Karpas-422 (cell line): ENCODE results near the gene PC. TPM values are rescaled to one million over a fixed set of nuclear protein-coding genes. Genes with fewer than 3 reads are reported as not detected.
A peak's percentile ranks its signal among the peaks of the same experiment; 100 is the strongest.
"Not testable (repeated sequence)": the region's sequence is repeated elsewhere in the genome, so short reads cannot be mapped to it uniquely, and the experiment has no call there.

Experiments
- DNase-seq: peaks from one replicate; pipeline ENCODE4 v3.0.0-alpha.2; 2015
- H2AFZ ChIP-seq: fragments of 200-600 bp; sonication (generic); 2 replicates; pipeline ENCODE4 v1.6.1; 2014; ENCODE audit warnings: antibody characterized with exemption, low read length, mixed read lengths
- H3K27ac ChIP-seq: fragments of 200-600 bp; sonication (generic); 2 replicates; pipeline ENCODE4 v1.5.1; 2014; ENCODE audit warnings: mild to moderate bottlenecking, low read length, moderate library complexity
- H3K27me3 ChIP-seq: fragments of 200-600 bp; sonication (generic); 2 replicates; pipeline ENCODE4 v1.6.1; 2014; ENCODE audit warnings: low read length, mixed read lengths
- H3K36me3 ChIP-seq: fragments of 200-600 bp; sonication (generic); 2 replicates; pipeline ENCODE4 v1.6.1; 2014; ENCODE audit warnings: low read length, mixed read lengths; ENCODE audit not compliant: insufficient read depth
- H3K4me1 ChIP-seq: fragments of 200-600 bp; sonication (generic); 2 replicates; pipeline ENCODE4 v1.6.1; 2014; ENCODE audit warnings: mild to moderate bottlenecking, low read length, mixed read lengths
- H3K4me2 ChIP-seq: fragments of 200-600 bp; sonication (generic); 2 replicates; pipeline ENCODE4 v1.6.1; 2014; ENCODE audit warnings: low read length, low read depth, mild to moderate bottlenecking; ENCODE audit not compliant: poor library complexity, severe bottlenecking
- H3K4me3 ChIP-seq: fragments of 200-600 bp; sonication (generic); 2 replicates; pipeline ENCODE4 v1.5.1; 2014; ENCODE audit warnings: mild to moderate bottlenecking, antibody characterized with exemption, low read length, mixed read lengths
- H3K79me2 ChIP-seq: fragments of 200-600 bp; sonication (generic); 2 replicates; pipeline ENCODE4 v1.6.1; 2014; ENCODE audit warnings: mild to moderate bottlenecking, low read length, mixed read lengths
- H3K9ac ChIP-seq: fragments of 200-600 bp; sonication (generic); 2 replicates; pipeline ENCODE4 v1.6.0; 2014; ENCODE audit warnings: low read length
- H3K9me2 ChIP-seq: fragments of 200-600 bp; sonication (generic), shearing (Covaris generic); replicated peaks from 2 replicates; pipeline ENCODE4 v1.6.0; 2014; ENCODE audit warnings: mild to moderate bottlenecking, low read length, moderate library complexity; ENCODE audit not compliant: insufficient read depth
- H3K9me3 ChIP-seq: fragments of 300-700, 200-600 bp; sonication (generic); 2 replicates; pipeline ENCODE4 v1.6.1; 2014; ENCODE audit warnings: low read length, mixed read lengths
- H4K20me1 ChIP-seq: fragments of 200-600 bp; sonication (generic); 2 replicates; pipeline ENCODE4 v1.6.1; 2014; ENCODE audit warnings: mild to moderate bottlenecking, antibody characterized with exemption, low read length, low read depth; ENCODE audit not compliant: insufficient read depth
- total RNA-seq: library from RNA; depleted of rRNA; stranded (reverse); fragments of >200 nt; shearing (Covaris generic); gene quantifications from 2 replicates; pipeline ENCODE4 v1.2.3, GENCODE V29; 2014; ENCODE audit warnings: low replicate concordance

PC gene
- total RNA-seq, 1 experiment from 2014 or later, result not detected

DNA sequence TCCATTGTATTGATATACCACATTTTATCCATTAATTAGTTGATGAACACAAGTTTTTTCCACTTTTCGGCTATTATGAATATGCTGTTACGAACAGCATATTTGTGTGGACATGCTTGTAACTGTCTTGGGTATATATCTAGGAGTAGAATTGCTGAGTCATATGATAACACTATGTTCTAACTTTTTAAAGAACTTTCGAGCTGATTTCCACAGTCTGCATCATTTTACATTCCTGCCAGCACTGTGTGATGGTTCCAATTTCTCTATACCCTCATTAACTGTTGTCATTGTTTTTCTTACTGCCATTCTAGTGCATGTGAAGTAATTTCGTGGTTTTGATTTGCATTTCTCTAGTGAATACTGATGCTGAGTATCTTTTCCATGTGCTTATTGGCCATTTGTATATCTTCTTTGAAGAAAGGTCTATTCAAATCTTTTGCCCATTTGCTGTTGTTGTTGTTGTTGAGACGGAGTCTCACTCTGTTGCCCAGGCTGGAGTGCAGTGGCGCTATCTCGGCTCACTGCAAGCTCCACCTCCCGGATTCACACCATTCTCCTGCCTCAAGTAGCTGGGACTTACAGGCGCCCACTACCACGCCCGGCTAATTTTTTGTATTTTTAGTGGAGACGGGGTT is 122.3 kb downstream of the PC start:
- H3K27me3 ChIP-seq, result no peaks in the 10 kb centered on the region
- no peak overlapping the region for H3K4me3 ChIP-seq
- H3K36me3 ChIP-seq, result 0 out of 2 replicates have a peak, but pooled peaks cover 7% of the 10 kb centered on the region
- peaks cover 31% of the 10 kb centered on the region for H3K4me1 ChIP-seq
- H3K9me3 ChIP-seq, result no peaks in the 10 kb centered on the region
- H3K79me2 ChIP-seq, result peaks cover 17% of the 10 kb centered on the region
- peak overlapping the region; percentile 53 for H3K27ac ChIP-seq
- H4K20me1 ChIP-seq, result no peaks in the 10 kb centered on the region
- H3K9me2 ChIP-seq, result no peaks in the 10 kb centered on the region
- no peak overlapping the region for H2AFZ ChIP-seq
- no peak overlapping the region for H3K9ac ChIP-seq
- H3K4me2 ChIP-seq, result no peak overlapping the region
- peak; percentile 51 for DNase-seq

- H3K4me2 ChIP-seq, result no peak overlapping the region
- no peak for DNase-seq
- 0 out of 2 replicates have a peak, but pooled peaks cover 7% of the 10 kb centered on the region for H3K36me3 ChIP-seq
- H3K4me1 ChIP-seq, result peaks cover 22% of the 10 kb centered on the region
- no peak overlapping the region for H2AFZ ChIP-seq
- no peak overlapping the region for H3K9ac ChIP-seq
- no peaks in the 10 kb centered on the region for H4K20me1 ChIP-seq
- H3K4me3 ChIP-seq, result no peak overlapping the region
- peak overlapping the region; percentile 53; the same call in 1 of the 2 replicates for H3K27ac ChIP-seq
- peaks cover 8% of the 10 kb centered on the region for H3K79me2 ChIP-seq
- no peaks in the 10 kb centered on the region for H3K27me3 ChIP-seq
- H3K9me3 ChIP-seq, result no peaks in the 10 kb centered on the region
- H3K9me2 ChIP-seq, result no peaks in the 10 kb centered on the region
Observed at GRCh38 chr11:66834943-66835342, 123.2 kb downstream of the PC start.

DNA sequence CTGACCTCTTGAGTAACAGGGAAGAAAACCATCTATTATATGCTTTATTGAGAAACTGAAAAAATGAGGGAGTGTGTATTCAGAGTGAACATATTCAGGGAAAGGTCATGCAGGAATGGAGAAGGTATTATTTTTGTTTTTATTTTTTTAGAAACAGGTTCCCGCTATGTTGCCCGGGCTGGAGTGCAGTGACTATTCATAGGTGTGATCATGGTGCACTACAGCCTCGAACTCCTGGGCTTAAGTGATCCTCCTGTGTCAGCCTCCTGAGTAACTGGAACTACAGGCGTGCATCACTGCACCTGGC is 123.7 kb downstream of the PC start:
- H3K4me2 ChIP-seq, result no peak overlapping the region
- no peaks in the 10 kb centered on the region for H3K9me2 ChIP-seq
- H4K20me1 ChIP-seq, result no peaks in the 10 kb centered on the region
- no peaks in the 10 kb centered on the region for H3K27me3 ChIP-seq
- no peak overlapping the region for H2AFZ ChIP-seq
- no peak overlapping the region for H3K4me3 ChIP-seq
- no peak overlapping the region for H3K9ac ChIP-seq
- no peaks in the 10 kb centered on the region for H3K9me3 ChIP-seq
- H3K79me2 ChIP-seq, result 0 out of 2 replicates have a peak, but pooled peaks cover 5% of the 10 kb centered on the region
- peak overlapping the region; percentile 23; the same call in 1 of the 2 replicates for H3K27ac ChIP-seq
- DNase-seq, result no peak
- H3K4me1 ChIP-seq, result peaks cover 17% of the 10 kb centered on the region
- 0 out of 2 replicates have a peak, but pooled peaks cover 7% of the 10 kb centered on the region for H3K36me3 ChIP-seq

- not testable (repeated sequence) for H3K27ac ChIP-seq, H3K4me3 ChIP-seq, H3K36me3 ChIP-seq, H3K4me1 ChIP-seq, H3K9ac ChIP-seq, H3K4me2 ChIP-seq, DNase-seq, H3K79me2 ChIP-seq, H3K9me3 ChIP-seq, H3K27me3 ChIP-seq, H3K9me2 ChIP-seq, H2AFZ ChIP-seq, H4K20me1 ChIP-seq
Observed at GRCh38 chr11:66824573-66824972, 133.6 kb downstream of the PC start.

- H3K9ac ChIP-seq, result no peak overlapping the region
- no peak overlapping the region for H2AFZ ChIP-seq
- no peaks in the 10 kb centered on the region for H4K20me1 ChIP-seq
- no peak overlapping the region for H3K27ac ChIP-seq
- no peaks in the 10 kb centered on the region for H3K36me3 ChIP-seq
- DNase-seq, result no peak
- no peaks in the 10 kb centered on the region for H3K27me3 ChIP-seq
- H3K4me1 ChIP-seq, result peaks cover 4% of the 10 kb centered on the region
- H3K79me2 ChIP-seq, result no peaks in the 10 kb centered on the region
- H3K4me3 ChIP-seq, result no peak overlapping the region
- H3K9me3 ChIP-seq, result no peaks in the 10 kb centered on the region
- no peak overlapping the region for H3K4me2 ChIP-seq
- no peaks in the 10 kb centered on the region for H3K9me2 ChIP-seq
Observed at GRCh38 chr11:66823700-66824099, 134.5 kb downstream of the PC start.

GRCh38 chr11:66820901-66821300 is 137.3 kb downstream of the PC start:
- Histone ChIP-seq H4K20me1 (no peaks in the 10 kb centered on the region), H3K9me2 (no peaks in the 10 kb centered on the region), H3K36me3 (no peaks in the 10 kb centered on the region), H3K9ac (no peak overlapping the region), H3K27ac (no peak overlapping the region), H3K4me1 (peaks cover 16% of the 10 kb centered on the region), H3K4me3 (no peak overlapping the region), H3K9me3 (no peaks in the 10 kb centered on the region), H2AFZ (no peak overlapping the region), H3K27me3 (no peaks in the 10 kb centered on the region), H3K4me2 (no peak overlapping the region), H3K79me2 (no peaks in the 10 kb centered on the region)
- no peak for DNase-seq

GRCh38 chr11:66820381-66820780 is 137.8 kb downstream of the PC start:
- H2AFZ ChIP-seq, result no peak overlapping the region
- no peak overlapping the region for H3K27ac ChIP-seq
- H3K79me2 ChIP-seq, result no peaks in the 10 kb centered on the region
- no peaks in the 10 kb centered on the region for H3K9me3 ChIP-seq
- H3K4me3 ChIP-seq, result no peak overlapping the region
- H3K9ac ChIP-seq, result no peak overlapping the region
- H3K36me3 ChIP-seq, result no peaks in the 10 kb centered on the region
- no peak for DNase-seq
- peaks cover 21% of the 10 kb centered on the region for H3K4me1 ChIP-seq
- H3K4me2 ChIP-seq, result no peak overlapping the region
- no peaks in the 10 kb centered on the region for H3K27me3 ChIP-seq
- no peaks in the 10 kb centered on the region for H3K9me2 ChIP-seq
- H4K20me1 ChIP-seq, result no peaks in the 10 kb centered on the region

GRCh38 chr11:66818231-66818955 is 139.8 kb downstream of the PC start:
- Histone ChIP-seq H3K79me2 (no peaks in the 10 kb centered on the region), H4K20me1 (no peaks in the 10 kb centered on the region), H3K36me3 (no peaks in the 10 kb centered on the region), H3K9me3 (no peaks in the 10 kb centered on the region), H3K9ac (no peak overlapping the region), H3K4me3 (no peak overlapping the region), H3K27ac (peak overlapping the region; percentile 44), H2AFZ (no peak overlapping the region), H3K4me1 (peaks cover 21% of the 10 kb centered on the region), H3K4me2 (no peak overlapping the region), H3K9me2 (no peaks in the 10 kb centered on the region), H3K27me3 (no peaks in the 10 kb centered on the region)
- DNase-seq, result no peak
